ENCODE measurements around the gene HMOX2.

The HMOX2 gene

DNA sequence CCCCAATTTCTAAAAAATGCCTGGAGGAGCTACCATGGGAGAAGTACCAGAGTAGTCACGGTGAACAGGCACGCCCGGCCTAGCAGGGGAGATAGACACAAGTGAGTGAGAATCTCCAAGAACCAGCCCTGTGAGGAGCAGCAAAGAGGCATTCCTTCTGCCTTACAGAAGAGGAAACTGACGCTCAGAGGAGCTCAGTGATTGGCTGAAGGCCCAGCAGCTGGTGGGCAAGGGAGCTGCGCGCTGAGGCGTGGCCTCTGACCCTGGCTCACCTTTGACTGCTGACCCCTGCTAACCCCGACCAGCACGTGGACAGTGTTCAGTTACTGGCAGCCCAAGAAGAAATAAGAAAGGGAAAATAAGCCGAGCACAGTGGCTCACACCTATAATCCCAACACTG lies 81.8 kb downstream of the HMOX2 start:
- DNase-seq (ENCODE audit: low spot score): no peak

Measured in hematopoietic multipotent progenitor cell treated with erythropoietin and hydrocortisone succinate and interleukin-3 and kit ligand, for 17 days (in vitro differentiated cells).